Motor neuron (in vitro differentiated cells): ENCODE measurements around the gene SPRR2G. TPM values are rescaled to one million over a fixed set of nuclear protein-coding genes. Genes with fewer than 3 reads are reported as not detected.

Experiments used
- total RNA-seq, 8 experiments: library from RNA; unstranded; fragments of 300-600 nt; gene quantifications; 2 replicates each; pipeline versions ENCODE4 v1.2.3 to v1.2.4, GENCODE V29; 2022

SPRR2G gene
- total RNA-seq, 8 experiments from 2014 or later = 0.50 to 1.0 (median 0.90) TPM; not detected in 5

Other genes starting within 250 kb of the SPRR2G start
- gene IVL, start 242.3 kb downstream of the SPRR2G start, total RNA-seq = under 1 TPM in 5 of 8 experiments, not detected in 3; 0.13 to 0.90 (median 0.17) TPM
- not detected for gene SPRR5, start 203.7 kb downstream of the SPRR2G start, total RNA-seq
- 1 to 10 TPM in 1 of 8 experiments, under 1 TPM in 1, not detected in 6; 0.29 to 1.7 TPM for gene SPRR4, start 180.2 kb downstream of the SPRR2G start, total RNA-seq
- not detected for gene SPRR1A, start 166.8 kb downstream of the SPRR2G start, total RNA-seq
- under 1 TPM in 2 of 8 experiments, not detected in 6; 0.50 to 0.85 TPM for gene SPRR3, start 149.1 kb downstream of the SPRR2G start, total RNA-seq
- not detected for gene SPRR1B, start 119.7 kb downstream of the SPRR2G start, total RNA-seq
- gene SPRR2D, start 109.8 kb downstream of the SPRR2G start, total RNA-seq = under 1 TPM in 1 of 8 experiments, not detected in 7; 0.52 TPM
- gene SPRR2A, start 93.4 kb downstream of the SPRR2G start, total RNA-seq = under 1 TPM in 2 of 8 experiments, not detected in 6; 0.29 to 0.67 TPM
- not detected for gene SPRR2B, start 79.3 kb downstream of the SPRR2G start, total RNA-seq
- gene SPRR2E, start 56.4 kb downstream of the SPRR2G start, total RNA-seq = under 1 TPM in 1 of 8 experiments, not detected in 7; 0.54 TPM
- gene SPRR2F, start 37.4 kb downstream of the SPRR2G start, total RNA-seq = not detected
- 1 to 10 TPM in 2 of 8 experiments, under 1 TPM in 1, not detected in 5; 0.50 to 2.0 (median 1.0) TPM for gene LELP1, start 52.5 kb upstream of the SPRR2G start, total RNA-seq
- gene PRR9, start 66.7 kb upstream of the SPRR2G start, total RNA-seq = under 1 TPM in 1 of 8 experiments, not detected in 7; 0.13 TPM
- under 1 TPM in 1 of 8 experiments, not detected in 7; 0.21 TPM for gene LORICRIN, start 108.8 kb upstream of the SPRR2G start, total RNA-seq
- not detected for gene PGLYRP3, start 162.1 kb upstream of the SPRR2G start, total RNA-seq
- under 1 TPM in 2 of 8 experiments, not detected in 6; 0.17 to 0.66 TPM for gene PGLYRP4, start 198.0 kb upstream of the SPRR2G start, total RNA-seq
- gene S100A9, start 207.0 kb upstream of the SPRR2G start, total RNA-seq = under 1 TPM in 1 of 8 experiments, not detected in 7; 0.71 TPM
- gene S100A12, start 224.7 kb upstream of the SPRR2G start, total RNA-seq = not detected
- 100 to 1,000 TPM in 1 of 8 experiments, 10 to 100 TPM in 1, under 1 TPM in 2, not detected in 4; 0.29 to 281 (median 8.6) TPM for gene S100A8, start 240.2 kb upstream of the SPRR2G start, total RNA-seq